ENCODE data around the gene ROR1.

Gene ROR1

DNA sequence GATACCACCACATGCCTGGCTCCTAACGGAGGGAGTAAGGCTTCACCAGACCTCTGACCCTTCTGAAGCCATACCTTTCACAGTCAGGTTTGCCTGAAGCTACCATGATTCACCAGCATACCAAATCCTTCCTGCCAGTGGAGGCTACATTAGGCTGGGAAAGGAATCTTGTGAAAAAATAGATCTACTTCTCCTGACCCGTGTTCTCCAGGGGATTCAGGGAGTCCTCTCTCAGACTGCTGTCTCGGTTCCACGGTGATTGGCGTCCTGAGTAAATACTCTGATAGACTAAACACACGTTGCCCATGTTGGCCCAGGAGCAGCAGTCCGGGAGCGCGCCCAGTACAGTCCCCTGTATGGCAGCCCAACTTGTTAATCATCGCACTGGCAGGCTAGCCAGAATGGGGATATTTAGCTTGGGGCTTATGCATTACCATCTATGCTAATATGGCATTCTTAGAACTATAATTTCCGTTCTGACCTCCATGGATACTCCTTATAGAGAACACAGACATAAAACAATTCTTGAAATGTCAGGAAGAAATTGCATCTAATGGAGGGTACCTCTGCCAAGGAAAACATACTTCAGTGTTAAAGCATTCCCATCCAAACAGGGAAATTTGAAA lies 173.2 kb downstream of the ROR1 start:
- no peak for DNase-seq

DNA sequence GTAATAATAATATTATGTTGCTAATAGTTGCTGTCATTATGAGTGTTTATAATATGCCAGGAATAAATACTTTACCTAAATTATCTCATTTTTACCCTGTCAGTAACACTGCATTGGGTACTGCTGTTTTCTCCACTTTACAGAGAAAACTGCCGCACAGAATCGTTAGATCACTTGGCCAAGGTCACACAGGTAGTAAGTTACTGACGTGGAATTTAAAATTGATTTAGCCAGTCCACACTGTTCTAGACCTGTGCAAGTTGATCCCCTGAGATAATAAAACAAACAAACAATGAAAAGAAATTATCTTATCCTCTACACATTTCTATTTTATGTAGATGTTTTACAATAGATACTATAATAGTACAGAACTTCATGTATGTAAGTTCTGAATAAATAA lies 174.1 kb downstream of the ROR1 start:
- no peak for DNase-seq

DNA sequence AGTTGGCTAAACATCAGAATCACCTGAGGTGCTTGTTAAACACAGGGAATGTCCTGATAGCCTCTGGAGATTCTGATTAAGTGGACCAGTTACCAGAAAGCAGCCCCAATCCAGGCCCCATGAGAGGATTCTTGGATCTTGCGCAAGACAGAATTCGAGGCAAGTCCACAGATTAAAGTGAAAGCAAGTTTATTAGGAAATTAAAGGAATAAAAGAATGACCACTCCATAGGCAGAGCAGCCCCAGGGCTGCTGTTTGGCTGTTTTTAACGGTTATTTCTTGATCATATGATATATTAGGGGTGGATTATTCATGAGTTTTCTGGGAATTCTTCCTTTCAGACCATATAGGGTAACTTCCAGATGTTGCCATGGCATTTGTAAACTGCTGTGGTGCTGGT lies 176.2 kb downstream of the ROR1 start:
- no peak for DNase-seq

DNA sequence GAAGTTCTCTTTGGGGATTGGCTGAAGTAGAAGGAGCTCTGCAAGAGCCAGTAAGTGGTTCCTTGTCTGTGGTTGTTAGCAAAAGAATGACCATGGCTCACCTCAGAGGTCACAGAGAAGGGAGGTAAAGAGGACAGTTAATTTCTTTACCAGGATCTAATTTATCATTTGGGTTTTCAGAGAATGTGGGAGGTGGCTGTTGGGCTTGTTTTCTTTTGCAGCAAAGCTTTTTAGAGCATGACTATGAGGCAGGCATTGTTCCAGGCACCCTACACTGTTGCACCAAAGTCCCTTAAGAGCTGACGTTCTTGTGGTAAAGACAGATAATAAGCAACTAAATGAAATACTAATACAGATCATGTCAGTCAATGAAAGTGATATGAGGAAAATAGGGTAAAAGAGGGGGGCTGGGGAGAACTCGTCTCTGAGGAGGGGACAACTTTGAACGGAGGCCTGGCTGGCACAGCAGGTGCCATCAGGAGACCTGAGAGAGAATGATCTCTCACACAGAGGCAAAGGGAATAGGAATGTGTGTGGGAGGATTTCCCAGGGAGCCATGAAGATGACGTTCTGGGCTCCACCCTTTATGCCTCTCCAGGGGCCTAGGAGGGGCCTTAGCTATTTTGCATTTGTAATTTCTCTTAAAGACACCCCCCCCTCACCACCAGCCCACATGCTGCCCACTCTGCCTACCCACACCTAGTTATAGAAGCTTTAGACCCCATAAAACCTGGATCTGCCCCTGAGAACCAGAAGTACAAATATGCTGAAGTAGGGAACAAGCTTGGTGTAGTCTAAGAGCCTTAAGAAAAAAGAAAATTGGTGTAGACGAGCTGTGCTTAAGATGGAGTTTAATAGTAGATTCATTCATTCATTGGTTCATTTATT lies 177.5 kb downstream of the ROR1 start:
- DNase-seq = no peak

DNA sequence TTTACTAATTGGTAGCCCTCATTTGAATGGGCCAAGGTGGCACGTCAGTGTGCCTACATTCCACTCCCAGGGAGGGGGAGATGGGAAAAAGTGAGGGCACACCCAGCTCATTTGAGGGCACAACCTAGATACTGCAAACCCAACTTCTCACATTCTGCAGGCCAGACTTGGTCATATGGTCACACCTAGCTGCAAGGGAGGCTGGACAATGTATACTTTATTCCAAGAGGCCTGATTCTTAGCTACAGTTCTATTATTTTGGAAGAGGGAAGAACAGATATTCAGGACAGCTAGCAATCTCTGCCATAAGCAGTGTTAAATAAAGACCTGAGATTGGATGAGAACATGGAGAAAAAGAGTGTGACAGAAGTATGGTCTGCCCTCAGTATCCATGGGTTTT lies 180.4 kb downstream of the ROR1 start:
- DNase-seq = no peak

DNA sequence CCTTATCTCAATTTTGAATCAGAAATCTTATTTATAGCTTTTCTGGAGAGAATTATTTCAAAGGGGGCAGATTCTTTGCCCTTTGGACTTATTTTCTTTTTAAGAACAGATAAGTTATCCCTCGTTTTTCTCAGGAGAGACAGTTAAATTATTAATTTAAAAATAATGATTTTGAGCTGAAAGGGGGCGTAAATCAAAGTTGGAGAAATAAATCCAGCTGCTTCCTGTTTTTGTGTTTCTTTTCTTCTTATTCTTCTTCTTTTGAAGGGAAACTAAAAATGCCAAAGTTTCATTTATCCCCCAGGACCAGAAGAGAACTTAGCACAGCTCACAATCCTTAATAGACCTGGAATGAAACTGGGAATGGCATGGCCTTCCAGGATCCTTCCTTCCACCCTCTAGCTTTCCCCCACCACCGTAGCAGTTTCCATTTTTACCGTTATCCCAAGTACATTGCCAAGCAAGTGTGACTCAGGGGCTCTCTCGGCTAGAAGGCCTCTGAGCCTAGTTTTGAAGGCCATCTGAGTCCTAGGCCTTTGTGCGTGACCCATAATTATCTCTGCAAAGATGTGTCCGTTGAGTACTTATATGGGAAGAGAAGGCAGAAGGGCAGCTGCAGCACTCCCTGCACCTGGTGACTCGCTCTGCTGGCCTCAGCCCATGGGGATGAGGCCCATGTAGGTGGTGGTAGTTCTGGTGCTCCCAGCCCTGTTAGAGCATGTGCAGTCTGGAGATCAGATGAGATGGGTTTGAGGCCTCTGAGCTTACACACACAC lies 181.7 kb downstream of the ROR1 start:
- no peak for DNase-seq

DNA sequence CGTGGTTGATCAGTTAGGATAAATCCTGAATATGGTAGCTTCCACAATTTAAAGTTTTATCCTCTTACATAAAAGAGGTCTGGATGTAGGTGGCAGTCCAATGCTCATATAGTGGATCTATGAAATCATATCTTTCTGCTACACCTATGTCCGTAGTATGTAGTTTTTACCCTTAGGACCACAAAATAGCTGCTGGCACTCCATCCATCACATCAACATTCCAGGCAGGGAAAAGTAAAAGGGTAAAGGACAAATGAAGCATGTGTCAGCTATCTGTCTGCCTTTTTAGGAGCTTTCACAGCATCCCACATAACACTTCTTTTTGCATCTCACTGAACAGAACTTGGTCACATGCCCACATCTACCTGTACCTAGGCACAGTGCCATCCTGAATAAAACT lies 184.7 kb downstream of the ROR1 start:
- DNase-seq = no peak

DNA sequence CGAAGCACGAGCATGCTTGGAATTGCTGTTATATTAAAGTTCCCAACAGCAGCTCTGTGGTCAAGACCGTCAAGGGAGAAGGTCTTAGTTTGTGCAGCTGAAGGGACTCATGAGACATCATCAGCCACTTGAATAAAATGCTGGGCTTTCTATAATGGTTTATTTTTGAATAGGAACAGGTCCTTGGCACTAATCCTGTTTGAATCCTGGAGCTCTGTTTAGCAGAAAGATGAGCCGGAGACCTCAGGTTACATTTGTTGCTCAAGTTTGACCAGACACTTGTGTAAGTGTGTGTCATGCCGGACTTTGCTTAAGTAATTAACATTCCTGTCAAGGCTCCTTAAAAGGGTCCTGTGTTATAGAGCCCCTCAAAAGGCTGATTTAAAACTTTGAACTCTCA lies 186.5 kb downstream of the ROR1 start:
- DNase-seq = no peak

DNA sequence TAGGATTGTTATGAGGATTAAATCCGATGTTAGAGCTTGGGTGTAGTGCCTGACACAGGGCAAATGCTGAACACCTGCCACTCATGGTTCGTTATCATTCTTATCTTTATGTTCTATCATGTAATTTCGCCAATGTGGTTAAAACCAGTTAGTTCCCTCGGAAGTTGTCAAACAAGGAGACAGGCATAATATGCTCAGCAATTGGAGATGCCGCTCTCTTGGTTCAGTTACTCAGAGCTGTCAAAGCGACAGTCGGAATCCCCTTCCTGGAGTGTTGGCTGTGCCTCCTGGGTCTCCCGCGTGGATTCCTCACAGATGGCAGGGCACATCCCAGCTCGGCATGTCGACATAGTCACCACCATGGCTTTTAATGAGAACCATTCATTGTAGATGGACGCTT lies 192.2 kb downstream of the ROR1 start:
- no peak for DNase-seq

DNA sequence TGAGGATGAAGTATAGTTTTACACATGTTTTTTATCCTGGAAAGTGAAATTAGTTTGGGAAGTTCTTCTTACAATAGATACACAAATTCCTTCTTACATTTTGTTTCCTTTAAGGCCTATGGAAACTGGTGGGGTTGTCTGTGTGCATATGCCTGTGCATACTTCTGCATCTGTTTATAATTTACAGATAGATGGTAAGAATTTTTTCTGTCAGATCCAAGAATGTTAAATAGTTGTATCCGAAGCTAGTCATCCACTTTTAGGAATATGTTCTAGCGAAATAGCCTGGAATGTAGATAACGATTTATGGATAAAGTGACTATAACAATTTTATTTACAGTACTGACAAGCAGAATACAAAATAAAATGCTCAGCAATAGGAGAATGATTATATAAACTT lies 194.1 kb downstream of the ROR1 start:
- no peak for DNase-seq

DNA sequence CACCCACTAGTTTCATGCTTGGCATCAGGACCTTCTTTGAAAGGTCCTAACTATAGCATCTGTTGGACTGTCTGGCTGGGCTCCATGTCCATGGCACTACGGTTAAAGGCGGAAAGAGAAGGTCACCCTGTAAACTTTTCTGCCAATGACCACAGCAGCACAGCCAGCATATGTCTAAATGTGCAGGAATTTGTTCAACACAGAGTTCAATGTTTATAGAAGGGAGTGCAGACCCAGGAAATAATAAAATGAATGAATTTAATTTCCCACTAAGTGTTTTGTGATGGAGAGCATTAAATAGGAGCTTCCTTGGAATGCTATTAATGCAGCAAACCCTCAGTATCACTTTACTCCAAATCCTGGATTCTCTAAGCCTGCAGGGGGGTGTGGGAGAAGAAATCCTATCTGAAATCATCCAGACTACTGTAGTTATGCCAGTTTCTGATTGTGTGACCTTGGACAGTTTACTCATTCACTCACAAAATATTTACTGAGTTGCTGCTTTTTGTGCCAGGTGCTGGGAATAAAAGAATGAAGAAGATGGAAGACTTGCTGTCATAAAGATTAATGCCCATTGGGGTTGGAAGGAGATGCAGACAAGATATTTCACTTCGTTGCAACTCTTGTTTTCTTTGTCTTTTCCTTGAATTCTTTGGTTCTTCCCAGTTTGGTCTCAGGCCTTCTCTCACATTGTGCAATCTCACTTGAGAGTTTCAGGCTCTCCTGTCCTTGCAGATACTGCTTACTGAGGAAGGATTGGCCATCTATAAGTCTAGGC lies 195.0 kb downstream of the ROR1 start:
- DNase-seq = no peak

DNA sequence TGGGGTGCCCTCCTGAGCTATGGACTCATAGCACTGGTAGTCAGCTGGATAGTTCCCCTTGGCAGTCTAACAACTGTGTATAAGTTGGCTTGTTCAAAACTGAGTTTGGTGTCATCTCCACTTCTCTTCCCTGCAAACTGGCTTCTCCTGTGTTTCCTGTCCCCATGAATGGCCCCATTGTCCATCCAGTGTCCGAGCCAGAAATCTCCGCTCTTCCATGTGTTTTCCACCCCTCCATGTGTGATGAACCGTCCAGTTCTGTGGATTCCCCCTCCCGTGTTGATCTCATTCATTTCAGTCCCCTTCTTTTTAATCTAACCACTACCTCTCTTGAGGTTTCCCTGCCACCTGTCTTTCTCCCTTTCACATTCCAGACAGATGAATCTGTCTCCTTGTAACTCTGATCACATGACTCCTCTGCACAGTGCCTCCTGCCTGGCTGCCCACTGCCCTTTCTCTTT lies 195.7 kb downstream of the ROR1 start:
- DNase-seq = no peak

DNA sequence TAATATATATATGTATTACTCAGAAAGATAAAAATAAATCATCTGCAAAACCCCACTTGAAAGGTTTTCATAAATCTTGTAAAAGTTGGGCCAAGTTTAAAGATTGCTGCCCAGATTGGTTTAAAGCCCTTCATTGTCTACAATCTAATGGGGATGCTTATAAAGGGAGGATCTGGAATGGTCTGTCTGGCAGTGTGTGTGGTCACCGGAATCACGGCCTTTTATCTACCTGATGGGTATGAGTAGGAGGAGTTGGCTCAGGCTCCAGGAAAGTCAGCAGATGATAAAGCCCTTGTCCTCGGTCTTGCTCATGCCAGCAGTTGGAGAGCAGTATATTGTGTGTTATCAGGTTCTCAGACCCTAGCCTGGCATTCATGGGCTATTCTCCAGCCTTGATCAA lies 197.7 kb downstream of the ROR1 start:
- DNase-seq = no peak

DNA sequence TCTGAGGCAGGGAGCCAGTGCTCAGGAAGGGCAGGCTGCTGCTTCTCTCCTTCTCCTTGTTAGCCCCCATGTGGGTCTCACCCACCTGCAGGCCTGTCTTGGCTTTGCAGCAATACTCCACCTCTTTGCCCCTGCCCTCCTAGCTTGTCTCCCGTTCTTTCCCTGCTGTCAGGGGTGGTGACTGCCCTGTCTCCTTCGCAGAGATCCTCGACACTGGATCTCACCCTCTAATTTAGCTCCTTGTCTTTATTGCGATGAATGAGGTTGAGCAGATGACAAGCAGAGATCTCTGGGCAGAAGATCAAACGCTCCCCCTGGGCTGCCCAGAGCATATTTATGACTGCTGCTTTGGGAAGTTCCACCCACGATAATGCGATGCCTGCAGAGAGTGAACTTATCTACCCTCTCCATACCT lies 199.2 kb downstream of the ROR1 start:
- DNase-seq = no peak

DNA sequence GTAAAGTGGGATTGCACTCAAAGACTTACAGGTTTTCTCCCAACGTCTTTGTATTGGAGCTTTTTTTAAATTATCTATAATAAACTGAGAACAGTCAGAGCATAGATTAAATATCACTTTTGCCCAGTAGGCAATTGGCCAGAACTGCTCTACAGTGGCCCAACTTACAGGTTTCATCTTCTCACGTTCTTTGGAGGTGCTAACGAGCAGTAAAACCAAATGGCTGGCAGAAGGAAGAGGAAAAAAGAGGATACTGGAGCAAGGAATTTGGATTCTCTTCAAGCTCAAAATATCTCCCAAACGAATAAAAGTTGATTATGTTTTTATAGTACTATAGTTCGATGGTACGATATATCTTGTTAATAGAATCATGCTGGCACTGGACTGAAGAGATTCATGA lies 201.1 kb downstream of the ROR1 start:
- DNase-seq = no peak

DNA sequence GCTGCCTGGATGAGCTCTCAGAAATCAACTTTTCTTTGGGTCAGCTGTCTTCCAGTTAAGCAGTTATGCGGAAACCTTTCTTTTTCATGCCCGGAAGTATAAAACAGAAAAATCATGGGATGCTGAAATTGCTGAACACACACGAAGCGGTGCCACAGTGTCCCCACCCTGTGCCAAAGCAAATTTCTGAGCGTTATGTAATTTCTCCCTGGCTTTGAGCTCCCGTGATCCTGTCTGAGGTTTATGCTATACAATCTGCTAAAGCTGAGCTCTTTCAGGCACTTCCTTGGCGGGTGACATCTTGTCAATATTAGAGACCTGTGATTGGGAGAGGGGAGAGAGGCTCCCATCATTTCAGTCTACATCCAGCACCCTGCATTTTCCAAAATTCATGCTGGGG lies 201.7 kb downstream of the ROR1 start:
- no peak for DNase-seq

DNA sequence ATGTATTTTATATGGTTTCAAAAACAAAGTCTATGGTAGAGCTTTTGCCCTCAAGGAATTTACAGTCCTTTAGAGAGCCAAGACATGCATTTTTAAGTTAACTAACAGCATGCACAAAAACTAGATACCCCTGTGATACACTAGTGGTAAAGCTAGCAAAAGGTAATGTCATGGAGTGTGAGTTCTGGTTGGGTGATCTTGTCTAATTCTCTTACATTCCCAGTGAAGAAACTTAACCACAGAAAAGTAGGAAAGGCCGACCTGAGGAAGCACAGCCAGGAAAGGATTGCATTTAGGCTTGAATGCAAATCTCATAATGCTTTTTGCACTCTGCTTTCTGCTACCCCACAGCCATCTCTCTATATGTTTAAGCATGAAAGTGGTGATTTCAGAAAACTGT lies 202.2 kb downstream of the ROR1 start:
- DNase-seq = no peak

DNA sequence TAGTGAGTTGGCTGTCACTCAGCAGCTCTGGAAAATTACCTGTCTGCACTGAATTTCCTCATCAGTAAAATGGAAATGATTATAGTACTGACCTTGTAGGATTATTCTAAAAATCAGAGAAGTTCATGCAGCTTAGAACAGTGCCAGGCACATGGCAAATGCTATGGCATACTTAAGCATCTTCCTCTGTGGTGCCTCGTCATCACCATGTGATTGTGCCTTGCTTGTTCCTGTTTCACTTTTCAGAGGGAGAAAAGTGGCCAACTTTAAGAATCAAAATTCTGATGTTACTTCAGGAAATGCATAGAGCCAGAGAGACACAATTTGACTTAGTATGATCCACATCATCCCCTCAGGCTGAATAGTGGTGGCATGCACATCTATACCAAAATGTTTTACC lies 203.6 kb downstream of the ROR1 start:
- no peak for DNase-seq

DNA sequence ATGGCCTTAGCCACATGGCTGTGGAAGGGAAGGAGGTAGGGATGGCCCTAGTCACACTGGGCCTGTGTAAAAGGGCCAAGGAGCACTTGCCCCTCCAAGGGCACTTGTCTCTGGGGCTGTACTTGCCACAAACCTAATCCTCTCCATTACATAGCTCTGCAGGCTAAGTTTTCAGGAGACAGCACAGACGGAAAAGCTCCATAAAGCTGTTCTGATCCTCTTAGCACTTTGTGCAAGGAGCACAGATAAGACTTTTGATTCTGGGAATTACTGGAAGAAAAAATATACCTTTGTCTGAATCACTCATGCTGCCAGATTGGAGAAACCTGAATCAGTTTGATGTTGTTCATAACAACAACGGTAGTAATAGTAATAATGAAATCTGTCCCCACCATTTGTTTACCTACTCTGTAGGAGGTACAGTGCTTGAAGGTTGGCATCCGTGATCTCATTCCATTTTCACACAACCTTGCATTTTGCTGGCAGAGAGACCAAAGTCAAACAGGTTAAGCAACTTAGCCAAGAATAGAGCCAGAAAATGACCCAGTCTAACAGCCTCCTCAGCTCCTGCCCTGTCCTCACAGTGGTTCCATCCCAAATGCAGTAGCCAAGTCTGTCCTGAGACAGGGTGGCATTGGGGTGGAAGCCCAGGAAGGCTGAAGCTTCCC lies 207.1 kb downstream of the ROR1 start:
- DNase-seq = no peak

DNA sequence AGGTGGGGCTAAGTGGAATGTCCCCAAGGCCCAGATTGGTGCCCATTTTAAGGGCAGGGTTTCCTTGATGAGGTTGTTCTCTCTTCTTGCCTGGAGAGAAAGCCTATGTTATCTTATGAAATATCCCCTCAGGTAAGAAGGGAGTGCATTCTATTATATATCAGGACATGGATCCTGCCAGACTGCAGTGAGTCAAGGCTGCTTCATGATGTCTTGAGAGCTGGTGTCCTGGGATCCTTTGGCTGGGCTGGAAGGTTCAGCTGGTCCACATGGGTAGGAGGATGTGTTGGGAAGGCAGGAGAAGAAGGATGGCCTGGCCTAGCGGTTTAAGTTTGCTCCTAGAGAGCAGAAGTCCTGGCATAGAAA lies 207.6 kb downstream of the ROR1 start:
- DNase-seq = no peak

DNA sequence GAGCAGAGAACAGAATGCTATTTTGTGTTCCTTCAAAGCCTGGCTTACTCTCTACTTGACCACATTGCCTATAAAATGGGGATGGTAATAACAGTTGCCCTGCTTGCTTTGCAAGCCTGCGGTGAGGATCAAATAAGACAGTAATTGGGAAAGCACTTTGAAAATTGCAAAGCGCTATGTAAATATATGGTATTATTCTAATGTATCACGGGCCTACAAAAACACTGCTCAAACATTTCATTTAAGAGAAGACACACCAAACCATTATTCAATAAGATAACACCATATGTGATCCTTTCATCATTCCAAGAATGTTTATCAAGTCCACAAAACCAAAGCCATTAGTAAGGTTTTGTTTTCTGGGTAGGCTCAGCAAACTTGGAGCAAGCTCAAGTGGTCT lies 208.4 kb downstream of the ROR1 start:
- DNase-seq = no peak
